PC-9 (cell line): ENCODE results near the gene MRAP2.
"Not testable (repeated sequence)": the region's sequence is repeated elsewhere in the genome, so short reads cannot be mapped to it uniquely, and the experiment has no call there.

Experiments used
- CTCF ChIP-seq: fragments of 200-600 bp; sonication (generic); conservative IDR thresholded peaks from 2 replicates; pipeline ENCODE4 v1.6.1; 2017; ENCODE audit warnings: mixed run types, antibody characterized with exemption, mild to moderate bottlenecking, moderate library complexity
- EZH2 ChIP-seq: fragments of 200-600 bp; sonication (generic); IDR thresholded peaks from 2 replicates; pipeline ENCODE4 v1.8.0; 2017; ENCODE audit warnings: antibody characterized with exemption, low read depth

GRCh38 chr6:84084705-84085104, 51.1 kb downstream of the MRAP2 start:
- not testable (repeated sequence) for TF ChIP-seq CTCF, EZH2
